ENCODE measurements around the gene SIPA1L2. TPM values are rescaled to one million over a fixed set of nuclear protein-coding genes. Genes with fewer than 3 reads are reported as not detected.

The SIPA1L2 gene, protein sequence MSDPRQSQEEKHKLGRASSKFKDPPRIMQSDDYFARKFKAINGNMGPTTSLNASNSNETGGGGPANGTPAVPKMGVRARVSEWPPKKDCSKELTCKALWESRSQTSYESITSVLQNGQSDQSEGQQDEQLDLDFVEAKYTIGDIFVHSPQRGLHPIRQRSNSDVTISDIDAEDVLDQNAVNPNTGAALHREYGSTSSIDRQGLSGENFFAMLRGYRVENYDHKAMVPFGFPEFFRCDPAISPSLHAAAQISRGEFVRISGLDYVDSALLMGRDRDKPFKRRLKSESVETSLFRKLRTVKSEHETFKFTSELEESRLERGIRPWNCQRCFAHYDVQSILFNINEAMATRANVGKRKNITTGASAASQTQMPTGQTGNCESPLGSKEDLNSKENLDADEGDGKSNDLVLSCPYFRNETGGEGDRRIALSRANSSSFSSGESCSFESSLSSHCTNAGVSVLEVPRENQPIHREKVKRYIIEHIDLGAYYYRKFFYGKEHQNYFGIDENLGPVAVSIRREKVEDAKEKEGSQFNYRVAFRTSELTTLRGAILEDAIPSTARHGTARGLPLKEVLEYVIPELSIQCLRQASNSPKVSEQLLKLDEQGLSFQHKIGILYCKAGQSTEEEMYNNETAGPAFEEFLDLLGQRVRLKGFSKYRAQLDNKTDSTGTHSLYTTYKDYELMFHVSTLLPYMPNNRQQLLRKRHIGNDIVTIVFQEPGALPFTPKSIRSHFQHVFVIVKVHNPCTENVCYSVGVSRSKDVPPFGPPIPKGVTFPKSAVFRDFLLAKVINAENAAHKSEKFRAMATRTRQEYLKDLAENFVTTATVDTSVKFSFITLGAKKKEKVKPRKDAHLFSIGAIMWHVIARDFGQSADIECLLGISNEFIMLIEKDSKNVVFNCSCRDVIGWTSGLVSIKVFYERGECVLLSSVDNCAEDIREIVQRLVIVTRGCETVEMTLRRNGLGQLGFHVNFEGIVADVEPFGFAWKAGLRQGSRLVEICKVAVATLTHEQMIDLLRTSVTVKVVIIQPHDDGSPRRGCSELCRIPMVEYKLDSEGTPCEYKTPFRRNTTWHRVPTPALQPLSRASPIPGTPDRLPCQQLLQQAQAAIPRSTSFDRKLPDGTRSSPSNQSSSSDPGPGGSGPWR (N-terminal part only)
- 17.9 and 18.1 TPM in 2 replicates for total RNA-seq

DNA sequence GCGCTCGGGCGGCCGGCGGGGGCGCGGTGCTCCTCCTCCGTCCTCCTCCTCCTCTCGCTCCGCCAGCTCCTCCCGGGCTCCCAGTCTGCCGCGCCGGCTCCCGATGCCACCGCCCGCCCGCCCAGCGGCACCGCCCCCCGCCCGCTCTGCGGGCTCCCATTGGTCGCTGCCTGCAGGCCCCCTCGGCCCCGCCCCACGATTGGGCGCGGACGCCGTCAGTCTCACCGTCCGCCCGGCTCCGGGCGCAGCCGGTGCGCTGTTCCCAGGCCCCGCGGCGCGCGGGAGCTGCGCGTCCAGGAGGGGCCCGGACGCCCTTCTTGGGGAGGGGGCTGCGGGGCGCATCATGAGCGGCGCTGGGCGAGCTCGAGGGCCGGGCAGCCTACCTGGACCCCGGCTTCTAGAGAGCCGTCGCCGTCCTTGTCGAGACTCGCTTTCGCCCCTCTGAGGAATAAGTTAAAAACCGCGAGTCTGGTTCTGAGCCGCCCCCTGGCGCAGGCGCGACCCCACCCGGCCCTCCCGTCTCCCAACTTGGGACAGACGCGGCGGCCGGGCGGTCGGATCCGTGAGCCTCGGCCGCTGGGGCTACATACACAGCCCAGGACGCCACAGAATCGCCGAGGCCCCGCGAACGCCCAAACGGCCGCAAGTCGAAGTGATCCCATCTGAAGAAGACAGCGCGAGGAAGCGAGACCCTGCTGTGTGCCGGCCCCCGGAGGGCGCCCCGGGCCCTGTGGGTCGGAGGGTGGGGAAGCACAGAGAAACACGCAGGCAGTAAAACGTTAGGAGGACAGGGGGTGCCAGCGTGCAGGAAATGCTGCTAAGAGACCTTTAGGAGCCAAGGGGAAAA lies at the start of gene SIPA1L2:
Gene SIPA1L2, minus strand, starts transcription at position 87 of the 847 bp plus-strand sequence. CDS start 114,794 bp downstream, outside the sequence.

Other genes starting within 250 kb of the SIPA1L2 start
- 0.96 and 1.1 TPM in 2 replicates for gene MAP10, start 175.3 kb upstream of the SIPA1L2 start, total RNA-seq